HepG2 (cell line): ENCODE measurements around the gene PAK1IP1. TPM values are rescaled to one million over a fixed set of nuclear protein-coding genes. Genes with fewer than 3 reads are reported as not detected.

Source experiments
- BCL6 ChIP-seq: IDR thresholded peaks from 2 replicates; pipeline ENCODE4 v1.6.1; 2016; ENCODE audit warnings: missing genetic modification reagents, missing compliant biosample characterization
- ELF4 ChIP-seq: sonication (generic); formaldehyde crosslinking; IDR thresholded peaks from 2 replicates; pipeline ENCODE4 v1.5.0; 2020; ENCODE audit warnings: missing genetic modification reagents, mild to moderate bottlenecking, moderate library complexity, borderline replicate concordance
- ETV6 ChIP-seq: sonication (generic); formaldehyde crosslinking; conservative IDR thresholded peaks from 2 replicates; pipeline ENCODE4 v1.4.0; 2020; ENCODE audit warnings: missing genetic modification reagents
- FUBP1 ChIP-seq: sonication (generic); formaldehyde crosslinking; IDR thresholded peaks from 2 replicates; pipeline ENCODE4 v1.5.1; 2020; ENCODE audit warnings: missing genetic modification reagents, mild to moderate bottlenecking, borderline replicate concordance
- GRHL1 ChIP-seq: sonication (generic); formaldehyde crosslinking; conservative IDR thresholded peaks from 2 replicates; pipeline ENCODE4 v1.8.0; 2022; ENCODE audit warnings: missing genetic modification reagents
- HNF1B ChIP-seq: sonication (generic); formaldehyde crosslinking; IDR thresholded peaks from 2 replicates; pipeline ENCODE4 v1.5.1; 2020; ENCODE audit warnings: mild to moderate bottlenecking, moderate library complexity, missing genetic modification reagents
- HOXA7 ChIP-seq: sonication (generic); formaldehyde crosslinking; IDR thresholded peaks from 2 replicates; pipeline ENCODE4 v1.8.1; 2022; ENCODE audit warnings: mild to moderate bottlenecking, missing genetic modification reagents, moderate library complexity
- KDM1A ChIP-seq: IDR thresholded peaks from 2 replicates; pipeline ENCODE4 v1.6.1; 2016; ENCODE audit warnings: missing compliant biosample characterization
- KLF6 ChIP-seq: IDR thresholded peaks from 2 replicates; pipeline ENCODE4 v1.8.0; 2016; ENCODE audit warnings: missing biosample characterization, missing genetic modification reagents
- KLF9 ChIP-seq: IDR thresholded peaks from 2 replicates; pipeline ENCODE4 v1.6.1; 2016; ENCODE audit warnings: low read depth
- PITX1 ChIP-seq: sonication (generic); formaldehyde crosslinking; IDR thresholded peaks from 2 replicates; pipeline ENCODE4 v1.5.1; 2020; ENCODE audit warnings: mild to moderate bottlenecking, missing genetic modification reagents
- RAD21 ChIP-seq: fragments of 450-650 bp; formaldehyde crosslinking; IDR thresholded peaks from 2 replicates; pipeline ENCODE4 v1.5.0; 2020; ENCODE audit warnings: mild to moderate bottlenecking
- RFXAP ChIP-seq: sonication (generic); formaldehyde crosslinking; IDR thresholded peaks from 2 replicates; pipeline ENCODE4 v1.4.0; 2020; ENCODE audit warnings: missing genetic modification reagents, borderline replicate concordance
- RNF2 ChIP-seq: fragments of 450-650 bp; conservative IDR thresholded peaks from 2 replicates; pipeline ENCODE4 v1.6.1; 2016; ENCODE audit warnings: low read depth
- TAF15 ChIP-seq: fragments of 200-400 bp; formaldehyde crosslinking; IDR thresholded peaks from one replicate; pipeline ENCODE4 v1.6.1; 2018; ENCODE audit warnings: mild to moderate bottlenecking, low read depth, low read length; ENCODE audit not compliant: poor library complexity, severe bottlenecking
- ZBTB21 ChIP-seq: sonication (generic); formaldehyde crosslinking; IDR thresholded peaks from 2 replicates; pipeline ENCODE4 v1.4.0; 2020; ENCODE audit warnings: missing genetic modification reagents
- ZNF17 ChIP-seq: sonication (generic); formaldehyde crosslinking; IDR thresholded peaks from 2 replicates; pipeline ENCODE4 v1.5.0; 2020; ENCODE audit warnings: mild to moderate bottlenecking, missing genetic modification reagents
- ZNF235 ChIP-seq: sonication (generic); formaldehyde crosslinking; IDR thresholded peaks from 2 replicates; pipeline ENCODE4 v1.8.1; 2023; ENCODE audit warnings: mild to moderate bottlenecking, missing genetic modification reagents, borderline replicate concordance
- ZNF256 ChIP-seq: sonication (generic); formaldehyde crosslinking; conservative IDR thresholded peaks from 2 replicates; pipeline ENCODE4 v1.4.0; 2020; ENCODE audit warnings: missing genetic modification reagents
- ZNF775 ChIP-seq: sonication (generic); formaldehyde crosslinking; IDR thresholded peaks from 2 replicates; pipeline ENCODE4 v1.4.0; 2020; ENCODE audit warnings: missing genetic modification reagents, mild to moderate bottlenecking, moderate library complexity, borderline replicate concordance
- polyA plus RNA-seq, 8 experiments: library from polyadenylated mRNA; depleted of rRNA in 3 of 8; stranded (reverse) in 7 of 8; unstranded in 1 of 8; fragments of >200 nt; fragmentation: Illumina TruSeq in 4 of 8; extraction: Trizol in 4 of 8; gene quantifications; 2 replicates each; pipeline versions ENCODE4 v1.2.1 to v1.2.3, GENCODE V29; 2011 to 2016; ENCODE audit warnings: low read depth in 4 of 8, missing spikeins in 1 of 8, mixed read lengths in 1 of 8; ENCODE audit not compliant: insufficient read depth in 1 of 8
- total RNA-seq, 5 experiments: library from RNA; depleted of rRNA; stranded (reverse); fragments of >200 nt; fragmentation: Illumina TruSeq; extraction: Trizol; gene quantifications; 2 replicates each; pipeline ENCODE4 v1.2.3, GENCODE V29; 2016; ENCODE audit warnings: low read depth in 1 of 5
- TF ChIP-seq, protein P1 (sequence below): sonication (generic); formaldehyde crosslinking; IDR thresholded peaks from 2 replicates; pipeline ENCODE4 v1.4.0; 2020; ENCODE audit warnings: missing genetic modification reagents
- TF ChIP-seq, protein P2 (sequence below): sonication (generic); formaldehyde crosslinking; IDR thresholded peaks from 2 replicates; pipeline ENCODE4 v1.4.0; 2020; ENCODE audit warnings: missing genetic modification reagents

Gene PAK1IP1
- total and polyA plus RNA-seq, 2 of the 13 experiments (the other 11 are each of a cell fraction or from before 2014, with no cell fraction given), result 23.4 to 66.2 TPM

DNA sequence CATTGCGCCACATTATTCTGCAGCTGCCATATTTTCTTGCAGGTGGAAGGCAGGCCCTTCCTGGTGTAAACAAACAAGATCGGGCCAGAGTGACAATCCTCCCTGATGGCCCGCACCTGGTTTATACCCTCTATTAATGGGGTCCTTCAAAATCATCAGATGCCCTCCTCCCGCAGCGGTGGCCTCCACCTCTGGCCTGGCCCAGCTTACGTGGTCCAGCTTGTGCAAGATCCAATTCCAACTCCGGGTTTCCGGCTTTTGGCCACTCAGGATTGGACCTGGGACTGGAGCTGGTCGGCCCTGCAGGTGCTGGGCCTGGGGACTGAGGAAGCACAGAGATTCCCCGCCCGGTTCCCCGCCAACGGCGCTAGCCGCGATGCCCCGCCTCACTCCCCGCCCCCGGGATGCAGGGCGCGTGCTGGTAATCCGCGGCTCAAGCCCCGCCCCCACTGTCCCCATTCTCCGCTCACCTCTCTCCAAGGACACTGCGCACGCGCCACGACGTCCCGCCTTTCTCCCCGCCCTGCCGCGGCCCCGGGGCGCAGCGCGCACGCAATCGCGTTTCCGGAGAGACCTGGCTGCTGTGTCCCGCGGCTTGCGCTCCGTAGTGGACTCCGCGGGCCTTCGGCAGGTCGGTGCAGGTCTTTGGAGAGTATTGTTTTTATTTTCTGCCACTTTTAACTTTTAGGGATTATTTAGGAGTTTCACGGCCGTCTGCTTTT, 52.6 kb downstream of the PAK1IP1 start, which contains the start of gene TMEM14B (continued):
- TF ChIP-seq ZNF775 (CRISPR knock-in tag), result 0 out of 2 replicates have a peak, but pooled peaks have one; percentile 34
- TF ChIP-seq GRHL1 (CRISPR knock-in tag), result no peak
- TF ChIP-seq, protein P1, sequence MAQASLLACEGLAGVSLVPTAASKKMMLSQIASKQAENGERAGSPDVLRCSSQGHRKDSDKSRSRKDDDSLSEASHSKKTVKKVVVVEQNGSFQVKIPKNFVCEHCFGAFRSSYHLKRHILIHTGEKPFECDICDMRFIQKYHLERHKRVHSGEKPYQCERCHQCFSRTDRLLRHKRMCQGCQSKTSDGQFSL (CRISPR knock-in tag), result no peak
- no peak for TF ChIP-seq ZNF17 (CRISPR knock-in tag)
- TF ChIP-seq FUBP1 (CRISPR knock-in tag), result 0 out of 2 replicates have a peak, but pooled peaks have one; percentile 37
- no peak for TF ChIP-seq HOXA7 (CRISPR knock-in tag)
- 0 out of 2 replicates have a peak, but pooled peaks have one; percentile 51 for TF ChIP-seq ETV6
- peak; percentile 53; the same call in 1 of the 2 replicates for TF ChIP-seq RFXAP (CRISPR knock-in tag)
- TF ChIP-seq ELF4 (CRISPR knock-in tag), result peak; percentile 74; the same call in 1 of the 2 replicates
- TF ChIP-seq KLF6 (CRISPR knock-in tag), result peak; percentile 91
- no peak; the same call in 1 of the 2 replicates for TF ChIP-seq KLF9
- TF ChIP-seq BCL6 (CRISPR knock-in tag), result peak; percentile 63
- no peak for TF ChIP-seq RNF2
- peak; percentile 94 for TF ChIP-seq ZNF235 (CRISPR knock-in tag)
- TF ChIP-seq TAF15, result peak; percentile 84
- peak; percentile 49 for TF ChIP-seq ZNF256
- TF ChIP-seq, protein P2, sequence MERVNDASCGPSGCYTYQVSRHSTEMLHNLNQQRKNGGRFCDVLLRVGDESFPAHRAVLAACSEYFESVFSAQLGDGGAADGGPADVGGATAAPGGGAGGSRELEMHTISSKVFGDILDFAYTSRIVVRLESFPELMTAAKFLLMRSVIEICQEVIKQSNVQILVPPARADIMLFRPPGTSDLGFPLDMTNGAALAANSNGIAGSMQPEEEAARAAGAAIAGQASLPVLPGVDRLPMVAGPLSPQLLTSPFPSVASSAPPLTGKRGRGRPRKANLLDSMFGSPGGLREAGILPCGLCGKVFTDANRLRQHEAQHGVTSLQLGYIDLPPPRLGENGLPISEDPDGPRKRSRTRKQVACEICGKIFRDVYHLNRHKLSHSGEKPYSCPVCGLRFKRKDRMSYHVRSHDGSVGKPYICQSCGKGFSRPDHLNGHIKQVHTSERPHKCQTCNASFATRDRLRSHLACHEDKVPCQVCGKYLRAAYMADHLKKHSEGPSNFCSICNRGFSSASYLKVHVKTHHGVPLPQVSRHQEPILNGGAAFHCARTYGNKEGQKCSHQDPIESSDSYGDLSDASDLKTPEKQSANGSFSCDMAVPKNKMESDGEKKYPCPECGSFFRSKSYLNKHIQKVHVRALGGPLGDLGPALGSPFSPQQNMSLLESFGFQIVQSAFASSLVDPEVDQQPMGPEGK (CRISPR knock-in tag), result peak; percentile 86
- TF ChIP-seq RAD21 (CRISPR knock-in tag), result peak; percentile 25
- TF ChIP-seq ZBTB21 (CRISPR knock-in tag), result 0 out of 2 replicates have a peak, but pooled peaks have one; percentile 40
- TF ChIP-seq PITX1 (CRISPR knock-in tag), result peak; percentile 98
- peak; percentile 58; the same call in 1 of the 2 replicates for TF ChIP-seq KDM1A
- TF ChIP-seq HNF1B (CRISPR knock-in tag), result peak; percentile 93
